GM12875 (cell line): Measurements from ENCODE around the gene EPHB6.

Experiments used
- H3K4me3 ChIP-seq: one replicate; pipeline ENCODE4 v1.5.1; 2011; ENCODE audit warnings: low read depth, low read length, control low read depth
- TF ChIP-seq, protein P1 (sequence below): IDR thresholded peaks from 2 replicates; pipeline ENCODE4 v1.5.1; 2011; ENCODE audit warnings: low read depth, mild to moderate bottlenecking, control low read depth, inconsistent platforms, low read length, moderate library complexity, borderline replicate concordance; ENCODE audit not compliant: insufficient read depth

The EPHB6 gene

DNA sequence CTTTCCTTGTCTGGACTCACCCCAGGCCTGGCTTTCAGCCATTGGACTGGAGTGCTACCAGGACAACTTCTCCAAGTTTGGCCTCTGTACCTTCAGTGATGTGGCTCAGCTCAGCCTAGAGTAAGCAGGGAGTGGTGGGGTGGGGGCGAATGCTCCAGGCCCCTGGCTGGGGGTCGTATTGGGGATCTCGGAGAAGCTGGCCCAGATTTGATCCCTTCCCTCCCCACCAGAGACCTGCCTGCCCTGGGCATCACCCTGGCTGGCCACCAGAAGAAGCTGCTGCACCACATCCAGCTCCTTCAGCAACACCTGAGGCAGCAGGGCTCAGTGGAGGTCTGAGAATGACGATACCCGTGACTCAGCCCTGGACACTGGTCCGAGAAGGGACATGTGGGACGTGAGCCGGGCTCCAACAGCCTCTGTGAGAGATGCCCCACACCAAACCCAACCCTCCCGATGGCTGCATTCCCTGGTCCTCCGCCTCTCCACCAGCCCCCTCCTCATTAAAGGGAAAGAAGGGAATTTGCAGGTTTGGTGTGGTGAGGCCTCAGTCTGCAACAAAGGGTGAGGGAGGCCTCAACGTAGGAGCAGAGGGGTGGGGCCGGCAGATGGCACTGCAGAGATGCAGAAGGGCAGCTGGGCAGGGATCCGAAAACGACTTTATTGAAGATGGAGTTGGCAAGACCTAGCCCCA lies 15.8 kb downstream of the EPHB6 start:
- TF ChIP-seq, protein P1, sequence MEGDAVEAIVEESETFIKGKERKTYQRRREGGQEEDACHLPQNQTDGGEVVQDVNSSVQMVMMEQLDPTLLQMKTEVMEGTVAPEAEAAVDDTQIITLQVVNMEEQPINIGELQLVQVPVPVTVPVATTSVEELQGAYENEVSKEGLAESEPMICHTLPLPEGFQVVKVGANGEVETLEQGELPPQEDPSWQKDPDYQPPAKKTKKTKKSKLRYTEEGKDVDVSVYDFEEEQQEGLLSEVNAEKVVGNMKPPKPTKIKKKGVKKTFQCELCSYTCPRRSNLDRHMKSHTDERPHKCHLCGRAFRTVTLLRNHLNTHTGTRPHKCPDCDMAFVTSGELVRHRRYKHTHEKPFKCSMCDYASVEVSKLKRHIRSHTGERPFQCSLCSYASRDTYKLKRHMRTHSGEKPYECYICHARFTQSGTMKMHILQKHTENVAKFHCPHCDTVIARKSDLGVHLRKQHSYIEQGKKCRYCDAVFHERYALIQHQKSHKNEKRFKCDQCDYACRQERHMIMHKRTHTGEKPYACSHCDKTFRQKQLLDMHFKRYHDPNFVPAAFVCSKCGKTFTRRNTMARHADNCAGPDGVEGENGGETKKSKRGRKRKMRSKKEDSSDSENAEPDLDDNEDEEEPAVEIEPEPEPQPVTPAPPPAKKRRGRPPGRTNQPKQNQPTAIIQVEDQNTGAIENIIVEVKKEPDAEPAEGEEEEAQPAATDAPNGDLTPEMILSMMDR = no peak

DNA sequence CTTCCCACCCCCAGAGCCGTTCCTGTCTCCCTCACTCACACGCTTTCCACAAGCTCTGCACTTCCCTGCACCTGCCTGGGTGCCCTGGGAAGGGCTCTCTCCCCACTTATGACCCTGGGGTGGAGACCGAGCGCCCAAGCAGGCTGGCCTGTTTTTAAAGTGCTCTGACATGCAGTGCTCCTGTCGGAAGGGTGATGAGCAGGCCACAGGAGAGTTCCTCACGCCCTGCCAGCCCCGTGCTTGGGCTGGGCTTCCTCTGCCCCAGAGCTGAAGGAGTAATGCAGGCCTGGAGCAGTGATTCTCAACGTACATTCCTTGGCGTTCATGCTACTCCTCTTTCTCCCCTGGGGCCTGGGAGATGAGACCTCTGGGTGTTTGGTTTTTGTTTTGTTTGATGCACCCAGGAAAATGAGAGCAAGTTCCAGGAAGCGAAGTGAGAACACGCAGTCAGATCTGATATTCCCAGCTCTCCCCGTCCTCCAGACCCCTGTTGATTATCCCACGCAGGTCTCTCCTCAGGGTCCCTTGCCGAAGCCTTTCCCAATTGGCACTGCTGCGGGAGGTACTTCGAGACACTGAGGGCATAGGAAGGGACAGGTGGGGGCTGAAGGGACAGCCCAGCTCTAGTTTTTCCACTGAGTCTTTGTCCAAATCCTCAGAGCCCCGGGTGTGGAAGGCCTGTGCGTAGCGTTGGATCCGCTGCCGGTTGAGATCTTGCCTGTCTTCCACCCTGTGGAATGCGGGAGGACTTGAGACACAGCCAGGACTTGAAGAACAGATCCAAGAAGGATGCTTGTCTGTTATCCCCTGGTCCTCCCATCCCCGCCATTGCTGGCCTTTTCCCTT lies 16.6 kb downstream of the EPHB6 start:
- H3K4me3 ChIP-seq = no peak overlapping the region
- TF ChIP-seq, protein P1 = no peak

More for the DNA sequence above, 15.8 kb downstream of the EPHB6 start:
- H3K4me3 ChIP-seq = no peak overlapping the region

DNA sequence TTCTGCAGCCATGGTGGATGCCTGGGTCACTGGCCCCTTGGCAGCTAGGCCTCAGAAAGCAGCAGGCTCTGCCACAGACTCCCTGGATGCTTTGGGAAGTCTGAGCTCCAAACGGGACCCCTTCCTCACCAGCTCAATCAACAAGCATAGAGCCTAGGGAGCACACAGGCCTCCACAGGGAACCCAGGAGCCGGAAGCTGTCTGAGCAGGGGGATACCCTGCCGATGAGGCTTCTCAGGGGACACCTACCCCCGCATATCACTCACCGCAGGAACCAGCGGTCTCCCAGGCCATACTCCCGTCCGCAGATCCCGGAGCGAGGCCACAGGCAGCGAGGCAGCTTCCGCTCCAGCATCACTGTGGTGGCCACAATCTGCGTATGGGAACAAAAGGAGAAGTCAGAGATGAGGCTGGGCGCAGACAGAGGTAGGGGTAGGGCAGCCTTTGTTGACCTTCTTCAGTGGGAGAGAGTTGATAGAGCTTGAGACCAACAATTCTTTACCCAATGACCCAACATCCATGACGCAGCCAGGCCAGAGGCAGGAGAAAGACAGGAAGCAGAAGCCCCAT lies 17.3 kb downstream of the EPHB6 start:
- no peak overlapping the region for H3K4me3 ChIP-seq
- TF ChIP-seq, protein P1 = no peak

DNA sequence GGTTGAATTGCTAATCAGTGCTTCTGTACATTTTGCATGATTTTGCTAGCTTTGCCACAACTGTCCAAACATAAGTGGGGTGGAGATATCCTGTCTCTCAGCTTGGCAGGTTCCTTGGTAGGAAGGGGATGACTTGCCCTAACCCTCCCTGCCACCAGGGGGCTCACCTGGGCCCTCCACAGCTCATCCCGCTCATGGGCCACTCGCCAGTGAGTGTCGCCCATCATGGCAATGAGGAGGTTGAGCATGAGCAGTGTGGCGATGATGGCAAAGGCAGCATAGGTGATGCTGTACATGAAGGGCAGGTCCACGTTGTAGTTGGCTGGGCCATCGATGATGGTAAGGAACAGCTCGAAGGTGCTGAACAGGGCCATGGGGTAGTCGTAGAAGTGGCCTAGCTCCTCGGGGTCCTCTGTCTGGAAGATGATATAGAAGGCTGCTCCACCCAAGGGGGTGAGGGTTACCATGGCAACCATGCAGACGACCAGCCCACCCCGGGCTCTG lies 18.5 kb downstream of the EPHB6 start:
- TF ChIP-seq, protein P1 = peak; percentile 92
- no peak overlapping the region for H3K4me3 ChIP-seq

DNA sequence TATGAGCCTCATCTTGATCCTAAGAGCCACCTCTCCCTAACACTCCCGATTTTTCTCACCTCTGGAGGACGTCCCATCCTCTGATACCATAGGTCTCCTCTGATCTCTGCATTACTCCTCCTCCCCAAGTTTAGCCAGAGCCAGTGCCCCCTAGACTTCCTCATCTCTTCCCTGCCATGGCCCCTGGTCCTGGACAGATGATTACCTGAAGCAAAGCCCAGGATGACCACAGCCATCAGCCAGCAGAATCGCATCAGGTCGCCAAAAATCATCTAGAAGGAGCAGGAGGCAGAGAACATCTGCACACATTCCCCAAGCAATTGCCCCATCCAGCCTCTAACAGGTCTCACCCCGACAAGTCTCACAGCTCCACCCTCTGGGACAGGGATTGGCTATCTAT lies 19.0 kb downstream of the EPHB6 start:
- TF ChIP-seq, protein P1 = no peak
- H3K4me3 ChIP-seq = no peak overlapping the region

DNA sequence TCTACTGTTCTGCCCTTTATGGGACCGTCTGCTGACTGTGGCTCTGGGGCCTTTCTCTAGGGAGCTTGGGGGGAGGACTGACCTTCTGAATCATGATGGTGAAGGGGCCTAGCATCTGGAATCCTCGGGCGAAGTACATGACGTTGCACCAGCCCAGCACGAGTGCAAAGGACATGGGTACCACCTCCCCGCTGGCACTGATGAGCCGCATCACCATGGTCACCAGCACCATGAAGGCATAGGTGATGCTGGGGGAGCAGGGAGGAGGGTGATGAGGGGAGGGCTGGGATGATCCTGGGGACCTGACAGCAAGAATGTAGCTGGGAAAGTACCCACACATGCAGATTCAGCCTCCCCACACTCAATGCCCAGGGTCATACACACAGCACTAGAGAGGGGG lies 19.5 kb downstream of the EPHB6 start:
- TF ChIP-seq, protein P1 = no peak
- no peak overlapping the region for H3K4me3 ChIP-seq
